GM13976 (cell line): ENCODE data around the gene PDE4D.

ENCODE experiments used
- DNase-seq: peaks from one replicate; pipeline ENCODE4 v3.0.0; 2012; ENCODE audit warnings: low spot score
- in situ Hi-C: fragments of 300-500 bp; cut with MboI; formaldehyde crosslinking; loops from one replicate; pipeline ENCODE4 v1.12.0; 2022; ENCODE audit warnings: low sequenced_read_pairs, mixed read lengths, inconsistent platforms; ENCODE audit not compliant: unreplicated experiment
- TF ChIP-seq, protein P1 (sequence below): IDR thresholded peaks from 2 replicates; pipeline ENCODE4 v1.5.1; 2012; ENCODE audit warnings: borderline replicate concordance, mild to moderate bottlenecking; ENCODE audit not compliant: insufficient read depth; ENCODE audit errors: extremely low read depth, missing control alignments, control extremely low read depth

The PDE4D gene

DNA sequence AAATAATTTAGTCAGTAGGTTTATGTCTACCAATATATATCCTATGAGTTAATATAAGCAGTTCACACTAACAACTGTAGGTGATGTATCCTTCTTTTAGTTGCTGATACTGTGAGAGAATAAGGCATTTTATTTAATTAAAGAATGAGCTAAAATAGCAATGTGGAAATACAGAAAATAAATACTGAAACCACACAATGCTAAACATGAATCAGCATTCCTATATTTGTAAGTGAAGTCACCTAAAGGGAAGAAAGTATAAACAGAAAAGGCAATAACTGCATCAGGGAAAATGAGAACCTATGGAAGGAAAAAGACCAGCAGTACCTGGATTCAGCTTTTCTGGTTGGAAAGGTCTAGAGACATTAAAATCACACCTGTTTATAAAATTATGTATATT lies 336.0 kb downstream of the PDE4D start:
- TF ChIP-seq, protein P1, sequence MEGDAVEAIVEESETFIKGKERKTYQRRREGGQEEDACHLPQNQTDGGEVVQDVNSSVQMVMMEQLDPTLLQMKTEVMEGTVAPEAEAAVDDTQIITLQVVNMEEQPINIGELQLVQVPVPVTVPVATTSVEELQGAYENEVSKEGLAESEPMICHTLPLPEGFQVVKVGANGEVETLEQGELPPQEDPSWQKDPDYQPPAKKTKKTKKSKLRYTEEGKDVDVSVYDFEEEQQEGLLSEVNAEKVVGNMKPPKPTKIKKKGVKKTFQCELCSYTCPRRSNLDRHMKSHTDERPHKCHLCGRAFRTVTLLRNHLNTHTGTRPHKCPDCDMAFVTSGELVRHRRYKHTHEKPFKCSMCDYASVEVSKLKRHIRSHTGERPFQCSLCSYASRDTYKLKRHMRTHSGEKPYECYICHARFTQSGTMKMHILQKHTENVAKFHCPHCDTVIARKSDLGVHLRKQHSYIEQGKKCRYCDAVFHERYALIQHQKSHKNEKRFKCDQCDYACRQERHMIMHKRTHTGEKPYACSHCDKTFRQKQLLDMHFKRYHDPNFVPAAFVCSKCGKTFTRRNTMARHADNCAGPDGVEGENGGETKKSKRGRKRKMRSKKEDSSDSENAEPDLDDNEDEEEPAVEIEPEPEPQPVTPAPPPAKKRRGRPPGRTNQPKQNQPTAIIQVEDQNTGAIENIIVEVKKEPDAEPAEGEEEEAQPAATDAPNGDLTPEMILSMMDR, result no peak
- no peak for DNase-seq
- in situ Hi-C loops, result no loop called here

DNA sequence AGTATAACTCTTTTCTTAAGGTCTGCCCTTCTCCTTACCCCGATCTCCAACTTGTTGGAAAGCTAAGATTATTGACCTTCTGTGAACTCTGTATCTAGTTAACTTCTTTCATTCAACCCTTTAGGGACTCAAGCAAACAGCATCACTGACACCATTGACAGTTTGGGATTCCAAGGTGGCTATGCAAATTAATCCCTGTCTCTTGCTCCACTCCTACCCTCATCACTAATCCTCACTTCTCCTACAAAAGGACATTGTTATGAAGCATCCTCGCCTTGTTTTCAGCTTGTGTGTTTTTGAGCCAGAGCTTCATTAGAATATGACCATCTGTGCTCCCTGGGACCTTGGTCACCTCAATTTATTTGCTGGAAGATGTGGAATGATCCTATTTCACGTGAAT lies 337.9 kb downstream of the PDE4D start:
- no peak for DNase-seq
- in situ Hi-C loops, result no loop called here

DNA sequence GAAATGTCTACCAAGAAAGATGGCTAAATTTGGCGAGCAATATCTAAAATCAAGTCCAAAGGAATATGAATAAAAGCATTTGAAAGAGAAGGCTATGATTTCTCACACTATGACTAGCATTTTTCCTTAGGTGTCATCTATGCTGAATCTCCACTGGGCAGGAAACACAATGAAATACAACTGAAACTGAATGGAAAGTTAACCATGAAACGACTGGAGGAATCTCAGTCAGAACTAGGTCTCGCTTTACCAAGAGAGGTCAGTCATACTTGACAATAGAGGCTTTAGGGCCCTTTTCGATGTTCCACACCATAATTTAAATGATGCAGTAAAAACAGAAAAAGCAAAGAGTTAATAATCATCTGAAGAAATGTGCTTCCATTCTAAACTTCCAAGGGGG lies 339.0 kb downstream of the PDE4D start:
- DNase-seq, result no peak
- TF ChIP-seq, protein P1, result no peak
- in situ Hi-C loops, result no loop called here

More for the DNA sequence above, 337.9 kb downstream of the PDE4D start:
- TF ChIP-seq, protein P1, result no peak

DNA sequence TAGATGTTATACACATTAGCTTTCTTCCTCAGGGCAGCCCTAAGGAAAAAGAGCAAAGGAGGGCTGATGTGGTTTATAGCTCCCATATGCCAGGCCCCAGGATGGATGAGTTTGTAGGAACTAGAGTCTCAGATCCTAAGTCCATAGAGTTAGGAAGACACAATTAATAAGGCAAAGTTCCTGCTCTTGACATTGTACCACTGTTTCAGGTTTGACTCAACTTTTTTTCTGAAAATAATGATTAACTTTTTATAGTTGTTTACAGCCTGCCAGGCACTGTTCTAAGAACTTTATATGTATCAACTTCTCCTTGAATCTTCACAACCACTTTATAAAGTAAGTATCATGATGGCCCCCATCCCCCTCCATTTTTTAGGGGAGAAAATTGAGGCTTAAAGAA lies 339.5 kb downstream of the PDE4D start:
- TF ChIP-seq, protein P1, result no peak
- in situ Hi-C loops, result no loop called here
- no peak for DNase-seq

DNA sequence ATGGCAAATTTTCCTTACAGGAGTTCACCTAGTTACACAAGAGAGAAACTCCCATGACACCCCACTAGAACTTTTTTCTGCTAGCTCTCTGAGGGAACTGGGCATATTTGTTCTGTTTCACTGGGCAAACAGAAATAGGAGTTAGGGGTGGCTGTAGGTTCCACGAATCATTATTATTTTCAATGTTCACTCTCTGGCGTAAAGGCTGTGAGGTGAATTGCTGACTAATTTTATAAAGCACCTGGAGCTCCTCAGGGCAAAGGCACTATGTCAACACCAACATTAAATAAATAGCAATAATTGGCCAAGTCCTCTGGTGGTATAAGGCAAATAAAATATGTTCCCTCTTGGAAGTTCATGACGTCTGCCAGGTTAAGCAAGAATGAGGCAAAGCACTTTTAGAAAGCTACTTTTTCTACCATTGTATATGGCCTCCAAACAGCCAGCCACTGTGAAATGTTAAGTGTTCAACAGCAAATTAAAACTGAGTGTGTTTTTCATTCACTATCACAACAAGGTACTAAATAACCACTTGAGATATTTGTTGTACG lies 344.6 kb downstream of the PDE4D start:
- in situ Hi-C loops, result no loop called here
- DNase-seq, result no peak
- TF ChIP-seq, protein P1, result no peak

DNA sequence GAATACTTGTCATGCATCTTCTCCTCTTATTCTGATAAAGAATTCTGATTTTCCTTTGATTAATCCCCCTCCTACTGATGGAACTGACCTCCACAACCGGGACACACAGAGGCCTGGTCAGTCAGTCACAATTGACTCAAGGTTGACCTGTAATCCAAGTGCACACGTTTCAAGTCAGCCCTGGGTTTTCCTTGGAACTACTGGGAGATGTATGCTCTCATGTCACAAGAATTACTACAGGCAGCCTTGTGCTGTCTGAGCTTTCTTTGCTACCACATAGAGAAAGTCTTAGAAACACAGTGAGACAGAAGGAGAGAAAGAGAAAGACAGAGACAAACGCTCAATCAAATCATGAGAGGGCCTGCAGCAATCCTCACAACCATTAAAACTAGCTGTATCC lies 345.8 kb downstream of the PDE4D start:
- in situ Hi-C loops, result no loop called here
- TF ChIP-seq, protein P1, result no peak
- DNase-seq, result no peak
